Endothelial cell of umbilical vein (primary cell): ENCODE results near the gene CFAP73. TPM values are rescaled to one million over a fixed set of nuclear protein-coding genes. Genes with fewer than 3 reads are reported as not detected.

Experiments used
- BruUV-seq: library from RNA; stranded (reverse); fragments of 400-500 nt; replicated peaks from 2 replicates; lab custom pipeline; 2021; lab: Mats Ljungman, UMichigan
- CTCF ChIA-PET: fragments of 300-600, 350-600 bp; sonication (Branson Sonifier 250); formaldehyde crosslinking; loops from one replicate; lab custom pipeline; 2021; ENCODE audit warnings: antibody characterized with exemption, inconsistent platforms; lab: Charles Lee
- POLR2A ChIA-PET: fragments of 300-600, 350-600 bp; sonication (Branson Sonifier 250); formaldehyde crosslinking; loops from one replicate; lab custom pipeline; 2021; ENCODE audit warnings: antibody characterized with exemption, inconsistent platforms; lab: Charles Lee
- DNase-seq: peaks from one replicate; pipeline ENCODE4 v3.0.0-alpha.2; 2011; ENCODE audit warnings: low read depth, low spot score
- FAIRE-seq: peaks from 2 replicates; lab custom pipeline; 2011; peaks lifted over from hg19 to GRCh38; lab: Jason Lieb, UNC
- H2AFZ ChIP-seq: 2 replicates; pipeline ENCODE4 v1.6.0; 2012; ENCODE audit warnings: low read depth, low read length, control low read depth, inconsistent platforms
- H3K27ac ChIP-seq: 2 replicates; pipeline ENCODE4 v1.5.1; 2011; ENCODE audit warnings: low read depth, mild to moderate bottlenecking, control low read depth, low read length, moderate library complexity; ENCODE audit not compliant: insufficient read depth
- H3K27me3 ChIP-seq, 2 experiments: 2 replicates each; pipeline versions ENCODE4 v1.6.0 to v1.6.1; 2011; ENCODE audit warnings: low read length in 2 of 2, mixed read lengths in 1 of 2; ENCODE audit not compliant: control insufficient read depth in 2 of 2, insufficient read depth in 2 of 2
- H3K36me3 ChIP-seq, 2 experiments: 2 replicates in 1 of 2; 3 replicates in 1 of 2; pipeline ENCODE4 v1.5.1; 2011; ENCODE audit warnings: low read length in 2 of 2, mild to moderate bottlenecking in 1 of 2, moderate library complexity in 1 of 2; ENCODE audit not compliant: control insufficient read depth in 2 of 2, insufficient read depth in 2 of 2; ENCODE audit errors: extremely low read depth in 1 of 2
- H3K4me1 ChIP-seq: 3 replicates; pipeline ENCODE4 v1.5.1; 2011; ENCODE audit warnings: mild to moderate bottlenecking, low read length; ENCODE audit not compliant: control insufficient read depth, insufficient read depth; ENCODE audit errors: extremely low read depth
- H3K4me2 ChIP-seq: 2 replicates; pipeline ENCODE4 v1.6.1; 2011; ENCODE audit warnings: low read length, control low read depth, mixed read lengths; ENCODE audit not compliant: insufficient read depth
- H3K4me3 ChIP-seq, 3 experiments: fragments of 200-600 bp in 1 of 3; sonication (generic), shearing (Covaris generic) in 1 of 3; replicated peaks in 1 of 3; 2 replicates each; pipeline ENCODE4 v1.5.1; 2011 to 2016; ENCODE audit warnings: control low read depth in 3 of 3, low read length in 3 of 3, mild to moderate bottlenecking in 2 of 3, inconsistent platforms in 1 of 3, low read depth in 1 of 3, moderate library complexity in 1 of 3; ENCODE audit not compliant: insufficient read depth in 1 of 3
- H3K79me2 ChIP-seq: 2 replicates; pipeline ENCODE4 v1.6.0; 2012; ENCODE audit warnings: low read length, inconsistent platforms; ENCODE audit not compliant: control insufficient read depth, insufficient read depth
- H3K9ac ChIP-seq: replicated peaks from 2 replicates; pipeline ENCODE3; 2011; ENCODE audit warnings: low read length, control low read depth; ENCODE audit not compliant: insufficient read depth; ENCODE audit errors: extremely low read depth
- H3K9me1 ChIP-seq: replicated peaks from 3 replicates; pipeline ENCODE4 v1.6.0; 2011; ENCODE audit warnings: mild to moderate bottlenecking, low read length; ENCODE audit not compliant: control insufficient read depth, insufficient read depth; ENCODE audit errors: extremely low read depth
- H3K9me3 ChIP-seq: replicated peaks from 2 replicates; pipeline ENCODE4 v1.5.1; 2012; ENCODE audit warnings: low read length, inconsistent platforms; ENCODE audit not compliant: control insufficient read depth, insufficient read depth
- H4K20me1 ChIP-seq: replicated peaks from 2 replicates; pipeline ENCODE3; 2011; ENCODE audit warnings: mild to moderate bottlenecking, low read length; ENCODE audit not compliant: control insufficient read depth, insufficient read depth; ENCODE audit errors: extremely low read depth
- CTCF ChIP-seq, 2 donors: IDR thresholded peaks; 1 replicate in 1 of 2; 2 replicates in 1 of 2; pipeline ENCODE4 v1.5.1; 2011; ENCODE audit warnings: low read length in 2 of 2, mild to moderate bottlenecking in 2 of 2, moderate library complexity in 2 of 2, control low read depth in 1 of 2, inconsistent platforms in 1 of 2, low read depth in 1 of 2; ENCODE audit not compliant: insufficient read depth in 1 of 2; ENCODE audit errors: extremely low read depth in 1 of 2
- EZH2 ChIP-seq: IDR thresholded peaks from 2 replicates; pipeline ENCODE4 v1.6.1; 2012; ENCODE audit warnings: borderline replicate concordance, low read depth, mild to moderate bottlenecking, moderate library complexity, low read length, inconsistent platforms; ENCODE audit not compliant: severe bottlenecking
- FOS ChIP-seq: IDR thresholded peaks from 2 replicates; pipeline ENCODE4 v1.6.1; 2011; ENCODE audit warnings: mild to moderate bottlenecking, low read length, moderate library complexity, borderline replicate concordance; ENCODE audit not compliant: insufficient read depth
- GATA2 ChIP-seq: IDR thresholded peaks from 2 replicates; pipeline ENCODE4 v1.7.0; 2011; ENCODE audit warnings: low read depth, mild to moderate bottlenecking, moderate library complexity, mixed read lengths, low read length; ENCODE audit not compliant: insufficient read length, insufficient read depth
- JUN ChIP-seq: IDR thresholded peaks from 2 replicates; pipeline ENCODE4 v1.6.1; 2011; ENCODE audit warnings: borderline replicate concordance, low read depth; ENCODE audit not compliant: insufficient read length, insufficient read depth
- MAX ChIP-seq: IDR thresholded peaks from 2 replicates; pipeline ENCODE4 v1.6.1; 2011; ENCODE audit not compliant: insufficient read depth, insufficient read length
- MYC ChIP-seq: IDR thresholded peaks from one replicate; pipeline ENCODE4 v1.6.1; 2011; ENCODE audit warnings: mild to moderate bottlenecking, low read depth, low read length
- POLR2A ChIP-seq: IDR thresholded peaks from 2 replicates; pipeline ENCODE4 v1.6.1; 2012; ENCODE audit warnings: low read depth, mild to moderate bottlenecking, control low read depth, low read length
- POLR2AphosphoS5 ChIP-seq: IDR thresholded peaks from 2 replicates; pipeline ENCODE4 v1.6.1; 2012; ENCODE audit warnings: low read depth, mild to moderate bottlenecking, control low read depth, low read length, moderate library complexity; ENCODE audit not compliant: insufficient read depth
- dilution Hi-C: fragments of 300-500 bp; cut with MboI; formaldehyde crosslinking; loops from one replicate; pipeline ENCODE4 v1.15.0; 2019; ENCODE audit warnings: low sequenced_read_pairs; ENCODE audit not compliant: extremely low pct_ligation_motif_present
- intact Hi-C: fragments of 100-400 bp; cut with micrococcal nuclease; formaldehyde crosslinking; loops from one replicate; pipeline ENCODE4 v1.10.0; 2022
- polyA plus RNA-seq, 4 experiments: library from polyadenylated mRNA; depleted of rRNA in 3 of 4; stranded (reverse) in 3 of 4; unstranded in 1 of 4; fragments of >200 nt; gene quantifications; 2 replicates each; pipeline versions ENCODE4 v1.2.1 to v1.2.3, GENCODE V29; 2011 to 2012; ENCODE audit warnings: missing spikeins in 1 of 4
- total RNA-seq: library from RNA; stranded (reverse); gene quantifications from 2 replicates; pipeline ENCODE4 v1.2.3, GENCODE V29; 2021

The CFAP73 gene
- total and polyA plus RNA-seq, 2 donors (not counting 3 experiments of a cell fraction or from before 2014, with no cell fraction given), result not detected

GRCh38 chr12:113169697-113170096, 20.2 kb downstream of the CFAP73 start:
- dilution Hi-C loops (no loop called here), intact Hi-C loops (no loop called here)
- POLR2A ChIA-PET, result no interaction called here
- no peak overlapping the region for H3K4me3 ChIP-seq
- CTCF ChIA-PET, result no interaction called here
- DNase-seq (no peak), FAIRE-seq (no peak)
- no TSS peak for BruUV-seq
- no peaks in the 10 kb centered on the region for H3K79me2 ChIP-seq
- no peak overlapping the region for H3K27ac ChIP-seq
- H3K9me3 ChIP-seq, result no peaks in the 10 kb centered on the region
- H3K27me3 ChIP-seq, result no peaks in the 10 kb centered on the region
- H2AFZ ChIP-seq, result no peak overlapping the region
- no peaks in the 10 kb centered on the region for H3K9me1 ChIP-seq
- no peak overlapping the region for H3K4me2 ChIP-seq
- no peak overlapping the region for H3K9ac ChIP-seq
- no peaks in the 10 kb centered on the region for H3K4me1 ChIP-seq
- no peaks in the 10 kb centered on the region for H4K20me1 ChIP-seq
- peaks cover 20 to 48% of the 10 kb centered on the region in 2 experiments for H3K36me3 ChIP-seq
- no peak for TF ChIP-seq MAX
- TF ChIP-seq CTCF (IDR thresholded peaks at IDR 0.05; ENCODE audit: extremely low read depth in 1 of 2, insufficient read depth in 1 of 2, low read depth in 1 of 2, low read length in 2 of 2), result no peak
- TF ChIP-seq FOS, result no peak
- TF ChIP-seq JUN, result no peak
- no peak for TF ChIP-seq EZH2
- no peak for TF ChIP-seq GATA2
- no peak for TF ChIP-seq MYC
- TF ChIP-seq POLR2A, result no peak
- TF ChIP-seq POLR2AphosphoS5, result no peak
